Neutrophil (primary cell): ENCODE measurements around the gene TMEM229A.
"Not testable (repeated sequence)": the region's sequence is repeated elsewhere in the genome, so short reads cannot be mapped to it uniquely, and the experiment has no call there.

Experiments
- H3K27ac ChIP-seq: fragments of 200-600 bp; sonication (generic); 2 replicates; pipeline ENCODE4 v1.5.1; 2016; ENCODE audit warnings: mild to moderate bottlenecking, moderate library complexity
- H3K27me3 ChIP-seq: fragments of 200-600 bp; sonication (generic); 2 replicates; pipeline ENCODE4 v1.6.0; 2016; ENCODE audit warnings: mild to moderate bottlenecking
- H3K36me3 ChIP-seq: fragments of 200-600 bp; sonication (generic); 2 replicates; pipeline ENCODE4 v1.5.1; 2017
- H3K4me1 ChIP-seq, 2 experiments: fragments of 200-600 bp in 1 of 2; sonication (generic) in 1 of 2; 1 replicate in 1 of 2; 2 replicates in 1 of 2; pipeline versions ENCODE4 v1.5.1 to v1.6.1; 2013 to 2016; ENCODE audit warnings: low read depth in 1 of 2, low read length in 1 of 2, mild to moderate bottlenecking in 1 of 2, moderate library complexity in 1 of 2; ENCODE audit not compliant: control insufficient read depth in 1 of 2, insufficient read depth in 1 of 2
- H3K4me3 ChIP-seq, 2 experiments: fragments of 200-600 bp in 1 of 2; sonication (generic) in 1 of 2; 1 replicate in 1 of 2; 2 replicates in 1 of 2; pipeline ENCODE4 v1.5.1; 2013 to 2016; ENCODE audit warnings: low read depth in 1 of 2, low read length in 1 of 2, mild to moderate bottlenecking in 1 of 2, moderate library complexity in 1 of 2
- H3K9me3 ChIP-seq: fragments of 200-600 bp; sonication (generic); 2 replicates; pipeline ENCODE4 v1.5.1; 2016
- CTCF ChIP-seq: fragments of 200-600 bp; sonication (generic); IDR thresholded peaks from 2 replicates; pipeline ENCODE4 v1.5.1; 2016; ENCODE audit warnings: antibody characterized with exemption

TMEM229A gene

GRCh38 chr7:124031406-124031805 is 1.5 kb downstream of the TMEM229A start:
- Histone ChIP-seq H3K27me3 (peaks cover 87% of the 10 kb centered on the region), H3K4me1 (no peaks in the 10 kb centered on the region), H3K36me3 (no peaks in the 10 kb centered on the region), H3K4me3 (no peak overlapping the region), H3K9me3 (peaks cover 3% of the 10 kb centered on the region), H3K27ac (no peak overlapping the region)
- no peak for TF ChIP-seq CTCF

- H3K4me1 ChIP-seq: no peaks in the 10 kb centered on the region
- TF ChIP-seq CTCF: no peak
- peaks cover 83% of the 10 kb centered on the region for H3K27me3 ChIP-seq
Observed at GRCh38 chr7:124030964-124031363, 1.9 kb downstream of the TMEM229A start.

GRCh38 chr7:124029396-124030188 is 3.3 kb downstream of the TMEM229A start:
- H3K4me3 ChIP-seq: no peak overlapping the region
- peaks cover 69% of the 10 kb centered on the region for H3K27me3 ChIP-seq
- no peaks in the 10 kb centered on the region for H3K36me3 ChIP-seq
- H3K4me1 ChIP-seq: no peaks in the 10 kb centered on the region
- H3K9me3 ChIP-seq: peaks cover 3% of the 10 kb centered on the region
- no peak for TF ChIP-seq CTCF
- no peak overlapping the region for H3K27ac ChIP-seq

More at GRCh38 chr7:124030964-124031363, 1.9 kb downstream of the TMEM229A start:
- Histone ChIP-seq H3K36me3 (no peaks in the 10 kb centered on the region), H3K27ac (no peak overlapping the region), H3K9me3 (peaks cover 3% of the 10 kb centered on the region), H3K4me3 (no peak overlapping the region)

GRCh38 chr7:124027236-124027635 is 5.6 kb downstream of the TMEM229A start:
- H3K4me3 ChIP-seq: no peak overlapping the region
- TF ChIP-seq CTCF: no peak
- no peak overlapping the region for H3K27ac ChIP-seq
- no peaks in the 10 kb centered on the region for H3K36me3 ChIP-seq
- no peaks in the 10 kb centered on the region for H3K4me1 ChIP-seq
- H3K9me3 ChIP-seq: no peaks in the 10 kb centered on the region
- H3K27me3 ChIP-seq: peaks cover 45% of the 10 kb centered on the region

GRCh38 chr7:124024329-124024728 is 8.5 kb downstream of the TMEM229A start:
- H3K27ac ChIP-seq, H3K9me3 ChIP-seq, H3K4me3 ChIP-seq, H3K4me1 ChIP-seq, H3K36me3 ChIP-seq: not testable (repeated sequence)
- H3K27me3 ChIP-seq: peaks cover 16% of the 10 kb centered on the region

- H3K36me3 ChIP-seq: no peaks in the 10 kb centered on the region
- no peak for TF ChIP-seq CTCF
- peaks cover 5% of the 10 kb centered on the region for H3K27me3 ChIP-seq
- H3K27ac ChIP-seq: no peak overlapping the region
- no peaks in the 10 kb centered on the region for H3K9me3 ChIP-seq
- H3K4me1 ChIP-seq: no peaks in the 10 kb centered on the region
- no peak overlapping the region for H3K4me3 ChIP-seq
Observed at GRCh38 chr7:124022551-124022950, 10.3 kb downstream of the TMEM229A start.
